ENCODE measurements around the gene KLK14. TPM values are rescaled to one million over a fixed set of nuclear protein-coding genes. Genes with fewer than 3 reads are reported as not detected.

The KLK14 gene
- total and polyA plus RNA-seq, 10 of the 15 experiments (the other 5 are each of a cell fraction or from before 2014, with no cell fraction given) = not detected

DNA sequence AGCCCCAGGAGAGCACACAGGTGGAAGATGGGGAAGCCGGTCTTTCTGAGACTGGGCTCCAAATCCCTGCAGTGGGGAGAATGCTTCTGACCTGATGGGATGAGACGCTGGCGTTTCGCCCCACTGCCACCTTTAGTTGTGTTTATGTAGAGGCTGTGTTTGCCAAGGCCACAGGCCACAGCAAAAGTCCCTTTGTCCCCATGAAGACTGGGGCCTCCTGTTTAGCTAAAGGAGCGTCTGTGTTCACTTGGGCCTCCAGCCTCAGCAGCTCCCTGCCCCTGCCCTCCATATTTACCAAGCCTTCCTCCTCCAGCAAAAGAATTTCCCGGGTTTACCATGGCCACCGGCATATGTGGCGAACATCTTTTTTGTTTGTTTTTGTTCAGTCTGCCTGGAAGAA, 10.4 kb upstream of the KLK14 start (continued):
- TF ChIP-seq, protein P1, sequence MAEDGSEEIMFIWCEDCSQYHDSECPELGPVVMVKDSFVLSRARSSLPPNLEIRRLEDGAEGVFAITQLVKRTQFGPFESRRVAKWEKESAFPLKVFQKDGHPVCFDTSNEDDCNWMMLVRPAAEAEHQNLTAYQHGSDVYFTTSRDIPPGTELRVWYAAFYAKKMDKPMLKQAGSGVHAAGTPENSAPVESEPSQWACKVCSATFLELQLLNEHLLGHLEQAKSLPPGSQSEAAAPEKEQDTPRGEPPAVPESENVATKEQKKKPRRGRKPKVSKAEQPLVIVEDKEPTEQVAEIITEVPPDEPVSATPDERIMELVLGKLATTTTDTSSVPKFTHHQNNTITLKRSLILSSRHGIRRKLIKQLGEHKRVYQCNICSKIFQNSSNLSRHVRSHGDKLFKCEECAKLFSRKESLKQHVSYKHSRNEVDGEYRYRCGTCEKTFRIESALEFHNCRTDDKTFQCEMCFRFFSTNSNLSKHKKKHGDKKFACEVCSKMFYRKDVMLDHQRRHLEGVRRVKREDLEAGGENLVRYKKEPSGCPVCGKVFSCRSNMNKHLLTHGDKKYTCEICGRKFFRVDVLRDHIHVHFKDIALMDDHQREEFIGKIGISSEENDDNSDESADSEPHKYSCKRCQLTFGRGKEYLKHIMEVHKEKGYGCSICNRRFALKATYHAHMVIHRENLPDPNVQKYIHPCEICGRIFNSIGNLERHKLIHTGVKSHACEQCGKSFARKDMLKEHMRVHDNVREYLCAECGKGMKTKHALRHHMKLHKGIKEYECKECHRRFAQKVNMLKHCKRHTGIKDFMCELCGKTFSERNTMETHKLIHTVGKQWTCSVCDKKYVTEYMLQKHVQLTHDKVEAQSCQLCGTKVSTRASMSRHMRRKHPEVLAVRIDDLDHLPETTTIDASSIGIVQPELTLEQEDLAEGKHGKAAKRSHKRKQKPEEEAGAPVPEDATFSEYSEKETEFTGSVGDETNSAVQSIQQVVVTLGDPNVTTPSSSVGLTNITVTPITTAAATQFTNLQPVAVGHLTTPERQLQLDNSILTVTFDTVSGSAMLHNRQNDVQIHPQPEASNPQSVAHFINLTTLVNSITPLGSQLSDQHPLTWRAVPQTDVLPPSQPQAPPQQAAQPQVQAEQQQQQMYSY (CRISPR knock-in tag; IDR thresholded peaks at IDR 0.05) = no peak
- TF ChIP-seq EED (IDR thresholded peaks at IDR 0.05; ENCODE audit: low read depth) (no peak), PAX8 (IDR thresholded peaks at IDR 0.05) (no peak)

DNA sequence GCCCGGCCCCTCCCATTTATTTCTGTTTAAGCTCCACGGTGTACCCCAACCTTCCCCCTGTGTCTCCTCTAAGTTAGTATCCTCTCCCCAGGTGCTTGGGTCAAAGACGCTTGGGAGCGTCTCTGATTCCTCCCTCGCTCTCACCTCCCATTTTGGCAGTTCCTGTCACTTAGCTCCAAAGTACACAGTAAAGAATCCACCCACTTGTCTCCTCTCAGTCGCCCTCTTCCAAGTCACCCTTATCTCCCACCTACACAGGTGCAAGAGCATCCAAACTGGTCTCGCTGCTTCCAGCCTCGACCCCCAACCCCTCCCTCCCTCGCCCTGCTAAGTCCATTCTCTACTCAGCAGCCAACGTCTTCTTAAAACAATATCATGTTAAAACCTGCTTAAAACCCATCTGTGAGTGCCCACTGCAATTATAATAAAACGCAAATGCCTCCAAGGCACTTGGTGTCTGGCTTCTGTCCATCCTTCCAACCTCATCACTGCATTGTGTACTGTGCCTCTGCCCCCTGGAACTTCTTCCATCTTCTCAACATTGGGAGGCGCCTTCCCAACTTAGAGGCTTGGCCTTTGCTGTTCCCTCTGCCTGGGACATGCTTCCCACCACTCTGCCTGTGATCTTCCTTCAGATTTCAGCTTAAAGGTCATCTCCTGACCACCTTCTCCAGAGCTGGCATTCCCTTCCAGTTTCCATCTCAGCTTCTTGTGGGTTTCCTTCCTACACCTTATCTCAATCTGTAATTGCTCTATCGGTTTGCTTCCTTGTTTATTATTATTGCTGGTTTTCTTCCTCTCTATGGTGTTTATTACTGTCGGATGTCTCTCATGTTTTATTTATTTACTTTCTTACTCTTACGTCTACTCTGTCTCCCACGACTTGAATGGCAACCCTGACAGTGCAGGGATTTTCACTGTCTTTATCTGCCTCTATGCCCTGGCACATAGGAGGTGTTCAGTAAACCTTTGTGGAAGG, 9.5 kb upstream of the KLK14 start:
- Histone ChIP-seq H4K20me1 (ENCODE audit: control insufficient read depth, insufficient read depth) (no peaks in the 10 kb centered on the region; the same call in 1 of the 2 replicates), H3K27ac (ENCODE audit: control insufficient read depth, insufficient read depth) (no peak overlapping the region), H3K36me3 (ENCODE audit: control insufficient read depth in 2 of 2, insufficient read depth in 2 of 2, low read length in 1 of 2) (no peaks in the 10 kb centered on the region), H3K4me2 (ENCODE audit: control insufficient read depth, insufficient read depth) (no peak overlapping the region), H3K27me3 (replicated peaks in 1 of 2; ENCODE audit: control insufficient read depth in 2 of 2, insufficient read depth in 2 of 2, low read length in 1 of 2) (no peaks in the 10 kb centered on the region), H3K9ac (ENCODE audit: control insufficient read depth, insufficient read depth, low read length) (no peak overlapping the region), H2AFZ (ENCODE audit: control insufficient read depth, low read depth, low read length) (no peak overlapping the region), H3K4me1 (ENCODE audit: control insufficient read depth, insufficient read depth, low read length) (no peaks in the 10 kb centered on the region), H3K9me3 (replicated peaks; ENCODE audit: control insufficient read depth, insufficient read depth, low read length) (no peaks in the 10 kb centered on the region), H3K79me2 (ENCODE audit: control insufficient read depth, insufficient read depth, low read length) (no peaks in the 10 kb centered on the region), H3K4me3 (no peak overlapping the region)
- ChIA-PET RAD21 (ENCODE audit: unreplicated experiment) (no interaction called here), POLR2A (no interaction called here), SMC1A (ENCODE audit: uncharacterized antibody, unreplicated experiment) (no interaction called here), CTCF (no interaction called here)
- DNase-seq (ENCODE audit: low read depth, low spot score) = no peak
- intact Hi-C loops (cut with micrococcal nuclease; ENCODE audit: unreplicated experiment) = loop anchor here (5.0 kb wide), 1 partner anchor 160 kb away; no protein-coding TSS in a partner anchor
- FAIRE-seq = no peak
- in situ Hi-C loops (cut with MboI) = loop anchor here (10.0 kb wide), 1 partner anchor 157 kb away; no protein-coding TSS in a partner anchor
- WGBS (ENCODE audit: insufficient coverage, insufficient replicate concordance, low lambda C conversion rate, missing lambda C conversion rate) = 64% methylated on average over 14 of the region's 16 CpGs
- no peak for ATAC-seq
- BruUV-seq (replicated peaks) = no TSS peak
- TF ChIP-seq RFX5 (IDR thresholded peaks at IDR 0.05; ENCODE audit: low read depth, low read length) (no peak), TAF1 (IDR thresholded peaks at IDR 0.05; ENCODE audit: borderline replicate concordance, low read depth, low read length) (no peak), NFYA (IDR thresholded peaks at IDR 0.05; ENCODE audit: borderline replicate concordance, low read depth, low read length) (no peak), ZBED1 (IDR thresholded peaks at IDR 0.05; ENCODE audit: borderline replicate concordance) (no peak), LARP7 (IDR thresholded peaks at IDR 0.05) (no peak)
- TF ChIP-seq, protein P2, sequence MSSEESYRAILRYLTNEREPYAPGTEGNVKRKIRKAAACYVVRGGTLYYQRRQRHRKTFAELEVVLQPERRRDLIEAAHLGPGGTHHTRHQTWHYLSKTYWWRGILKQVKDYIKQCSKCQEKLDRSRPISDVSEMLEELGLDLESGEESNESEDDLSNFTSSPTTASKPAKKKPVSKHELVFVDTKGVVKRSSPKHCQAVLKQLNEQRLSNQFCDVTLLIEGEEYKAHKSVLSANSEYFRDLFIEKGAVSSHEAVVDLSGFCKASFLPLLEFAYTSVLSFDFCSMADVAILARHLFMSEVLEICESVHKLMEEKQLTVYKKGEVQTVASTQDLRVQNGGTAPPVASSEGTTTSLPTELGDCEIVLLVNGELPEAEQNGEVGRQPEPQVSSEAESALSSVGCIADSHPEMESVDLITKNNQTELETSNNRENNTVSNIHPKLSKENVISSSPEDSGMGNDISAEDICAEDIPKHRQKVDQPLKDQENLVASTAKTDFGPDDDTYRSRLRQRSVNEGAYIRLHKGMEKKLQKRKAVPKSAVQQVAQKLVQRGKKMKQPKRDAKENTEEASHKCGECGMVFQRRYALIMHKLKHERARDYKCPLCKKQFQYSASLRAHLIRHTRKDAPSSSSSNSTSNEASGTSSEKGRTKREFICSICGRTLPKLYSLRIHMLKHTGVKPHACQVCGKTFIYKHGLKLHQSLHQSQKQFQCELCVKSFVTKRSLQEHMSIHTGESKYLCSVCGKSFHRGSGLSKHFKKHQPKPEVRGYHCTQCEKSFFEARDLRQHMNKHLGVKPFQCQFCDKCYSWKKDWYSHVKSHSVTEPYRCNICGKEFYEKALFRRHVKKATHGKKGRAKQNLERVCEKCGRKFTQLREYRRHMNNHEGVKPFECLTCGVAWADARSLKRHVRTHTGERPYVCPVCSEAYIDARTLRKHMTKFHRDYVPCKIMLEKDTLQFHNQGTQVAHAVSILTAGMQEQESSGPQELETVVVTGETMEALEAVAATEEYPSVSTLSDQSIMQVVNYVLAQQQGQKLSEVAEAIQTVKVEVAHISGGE (CRISPR knock-in tag; IDR thresholded peaks at IDR 0.05) = no peak
- TF ChIP-seq, protein P3, sequence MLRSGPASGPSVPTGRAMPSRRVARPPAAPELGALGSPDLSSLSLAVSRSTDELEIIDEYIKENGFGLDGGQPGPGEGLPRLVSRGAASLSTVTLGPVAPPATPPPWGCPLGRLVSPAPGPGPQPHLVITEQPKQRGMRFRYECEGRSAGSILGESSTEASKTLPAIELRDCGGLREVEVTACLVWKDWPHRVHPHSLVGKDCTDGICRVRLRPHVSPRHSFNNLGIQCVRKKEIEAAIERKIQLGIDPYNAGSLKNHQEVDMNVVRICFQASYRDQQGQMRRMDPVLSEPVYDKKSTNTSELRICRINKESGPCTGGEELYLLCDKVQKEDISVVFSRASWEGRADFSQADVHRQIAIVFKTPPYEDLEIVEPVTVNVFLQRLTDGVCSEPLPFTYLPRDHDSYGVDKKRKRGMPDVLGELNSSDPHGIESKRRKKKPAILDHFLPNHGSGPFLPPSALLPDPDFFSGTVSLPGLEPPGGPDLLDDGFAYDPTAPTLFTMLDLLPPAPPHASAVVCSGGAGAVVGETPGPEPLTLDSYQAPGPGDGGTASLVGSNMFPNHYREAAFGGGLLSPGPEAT (IDR thresholded peaks at IDR 0.05; ENCODE audit: low read depth) = no peak
- TF ChIP-seq, protein P4, sequence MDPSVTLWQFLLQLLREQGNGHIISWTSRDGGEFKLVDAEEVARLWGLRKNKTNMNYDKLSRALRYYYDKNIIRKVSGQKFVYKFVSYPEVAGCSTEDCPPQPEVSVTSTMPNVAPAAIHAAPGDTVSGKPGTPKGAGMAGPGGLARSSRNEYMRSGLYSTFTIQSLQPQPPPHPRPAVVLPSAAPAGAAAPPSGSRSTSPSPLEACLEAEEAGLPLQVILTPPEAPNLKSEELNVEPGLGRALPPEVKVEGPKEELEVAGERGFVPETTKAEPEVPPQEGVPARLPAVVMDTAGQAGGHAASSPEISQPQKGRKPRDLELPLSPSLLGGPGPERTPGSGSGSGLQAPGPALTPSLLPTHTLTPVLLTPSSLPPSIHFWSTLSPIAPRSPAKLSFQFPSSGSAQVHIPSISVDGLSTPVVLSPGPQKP (IDR thresholded peaks at IDR 0.05; ENCODE audit: low read depth, low read length) = no peak
